MM.1S (cell line): Measurements from ENCODE around the gene SMG7.

Experiments used
- EZH2 ChIP-seq: fragments of 300-600 bp; sonication (generic); optimal IDR thresholded peaks from 2 replicates; pipeline ENCODE3; 2017; ENCODE audit warnings: low read depth, mild to moderate bottlenecking, antibody characterized with exemption, low read length, mixed read lengths
- EZH2phosphoT487 ChIP-seq: fragments of 300-600 bp; sonication (generic); IDR thresholded peaks from 2 replicates; pipeline ENCODE4 v1.6.1; 2018; ENCODE audit warnings: antibody characterized with exemption, low read length
- TF ChIP-seq, protein P1 (sequence below): fragments of 300-600 bp; sonication (generic); IDR thresholded peaks from 2 replicates; pipeline ENCODE4 v1.5.1; 2016; ENCODE audit warnings: antibody characterized with exemption, low read length, mixed read lengths

DNA sequence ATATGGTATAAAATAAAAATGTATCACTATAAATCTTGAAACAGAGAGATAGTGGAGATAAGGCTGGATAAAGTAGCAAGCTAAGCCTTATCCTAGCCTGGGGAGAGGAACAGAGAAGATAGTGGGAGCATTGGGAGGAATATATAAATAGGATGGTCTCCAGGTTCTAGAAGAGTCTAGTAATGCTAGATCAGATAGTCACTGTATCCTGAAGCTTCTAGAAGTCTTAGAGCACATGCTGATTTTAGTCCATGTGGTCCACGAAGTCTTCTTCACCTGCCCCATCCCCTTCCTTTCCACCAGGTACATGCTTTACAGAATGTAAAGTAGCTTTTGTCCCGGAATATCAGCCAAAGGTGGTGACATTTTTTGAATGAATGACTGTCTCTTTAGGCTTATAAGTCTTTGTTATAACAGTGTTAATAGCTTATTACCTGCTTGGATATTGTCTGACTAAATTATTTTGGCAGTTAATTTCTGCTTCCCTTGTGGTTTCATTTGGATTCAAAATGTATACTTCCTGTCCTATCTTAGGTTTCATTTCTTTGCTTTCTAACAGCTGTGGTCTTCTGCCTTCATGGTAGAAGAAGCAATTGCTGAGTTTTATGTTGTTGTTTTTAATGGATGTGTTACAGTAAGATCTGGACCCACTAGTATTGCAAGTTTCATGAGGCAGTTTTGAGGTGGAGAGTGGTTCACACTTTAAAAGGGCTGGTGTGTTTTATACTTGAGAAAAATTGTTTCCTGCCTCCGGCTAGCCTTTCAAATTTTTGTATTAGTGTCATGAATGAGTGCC, 5.9 kb downstream of the SMG7 start:
- TF ChIP-seq EZH2phosphoT487 (no peak), EZH2 (no peak)
- TF ChIP-seq, protein P1, sequence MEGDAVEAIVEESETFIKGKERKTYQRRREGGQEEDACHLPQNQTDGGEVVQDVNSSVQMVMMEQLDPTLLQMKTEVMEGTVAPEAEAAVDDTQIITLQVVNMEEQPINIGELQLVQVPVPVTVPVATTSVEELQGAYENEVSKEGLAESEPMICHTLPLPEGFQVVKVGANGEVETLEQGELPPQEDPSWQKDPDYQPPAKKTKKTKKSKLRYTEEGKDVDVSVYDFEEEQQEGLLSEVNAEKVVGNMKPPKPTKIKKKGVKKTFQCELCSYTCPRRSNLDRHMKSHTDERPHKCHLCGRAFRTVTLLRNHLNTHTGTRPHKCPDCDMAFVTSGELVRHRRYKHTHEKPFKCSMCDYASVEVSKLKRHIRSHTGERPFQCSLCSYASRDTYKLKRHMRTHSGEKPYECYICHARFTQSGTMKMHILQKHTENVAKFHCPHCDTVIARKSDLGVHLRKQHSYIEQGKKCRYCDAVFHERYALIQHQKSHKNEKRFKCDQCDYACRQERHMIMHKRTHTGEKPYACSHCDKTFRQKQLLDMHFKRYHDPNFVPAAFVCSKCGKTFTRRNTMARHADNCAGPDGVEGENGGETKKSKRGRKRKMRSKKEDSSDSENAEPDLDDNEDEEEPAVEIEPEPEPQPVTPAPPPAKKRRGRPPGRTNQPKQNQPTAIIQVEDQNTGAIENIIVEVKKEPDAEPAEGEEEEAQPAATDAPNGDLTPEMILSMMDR: no peak
